HuH-7.5 (cell line): Measurements from ENCODE around the gene TSPAN14.
"Not testable (repeated sequence)": the region's sequence is repeated elsewhere in the genome, so short reads cannot be mapped to it uniquely, and the experiment has no call there.

Experiments used
- DNase-seq: peaks from one replicate; pipeline ENCODE4 v3.0.0; 2011; ENCODE audit warnings: low spot score

TSPAN14 gene, protein sequence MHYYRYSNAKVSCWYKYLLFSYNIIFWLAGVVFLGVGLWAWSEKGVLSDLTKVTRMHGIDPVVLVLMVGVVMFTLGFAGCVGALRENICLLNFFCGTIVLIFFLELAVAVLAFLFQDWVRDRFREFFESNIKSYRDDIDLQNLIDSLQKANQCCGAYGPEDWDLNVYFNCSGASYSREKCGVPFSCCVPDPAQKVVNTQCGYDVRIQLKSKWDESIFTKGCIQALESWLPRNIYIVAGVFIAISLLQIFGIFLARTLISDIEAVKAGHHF

DNA sequence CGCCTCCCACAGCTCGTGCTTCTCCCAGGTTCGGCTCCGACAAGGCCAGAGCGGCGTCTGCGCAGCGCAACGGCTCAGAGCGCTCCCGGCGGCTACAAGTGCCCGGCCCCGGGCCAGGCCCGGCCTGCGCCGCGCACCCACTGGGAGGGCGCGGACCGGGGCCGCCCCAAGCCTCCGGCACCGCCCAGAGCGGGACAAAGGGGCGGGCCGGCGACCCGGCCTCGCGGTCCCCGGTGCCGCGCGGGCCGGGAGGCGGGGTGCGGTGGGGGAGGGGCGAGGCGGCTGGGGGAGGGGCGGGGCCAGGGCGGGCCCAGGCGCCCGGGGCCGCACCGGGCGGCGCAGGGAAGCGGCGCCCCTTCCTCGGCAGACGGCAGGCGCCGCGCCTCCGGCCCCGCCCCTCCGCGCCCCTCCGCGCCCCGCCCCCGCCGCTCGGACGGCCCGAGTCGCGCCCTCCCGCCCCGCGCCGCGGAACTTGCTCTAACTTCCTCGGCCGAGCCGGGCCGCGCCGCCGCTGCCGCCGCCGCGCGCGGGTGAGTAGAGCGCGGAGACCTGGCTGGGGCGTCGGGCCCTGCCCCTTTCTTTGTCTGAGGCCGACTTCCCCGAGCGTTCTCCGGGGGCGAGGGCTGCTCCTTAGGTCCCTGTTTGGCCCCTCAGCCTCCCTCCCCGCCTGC lies at the start of gene TSPAN14:
TSS of gene TSPAN14 (plus strand) at position 469 of the 671 bp plus-strand sequence. CDS start 34,924 bp downstream, outside the sequence.
- DNase-seq: peak; percentile 69

DNA sequence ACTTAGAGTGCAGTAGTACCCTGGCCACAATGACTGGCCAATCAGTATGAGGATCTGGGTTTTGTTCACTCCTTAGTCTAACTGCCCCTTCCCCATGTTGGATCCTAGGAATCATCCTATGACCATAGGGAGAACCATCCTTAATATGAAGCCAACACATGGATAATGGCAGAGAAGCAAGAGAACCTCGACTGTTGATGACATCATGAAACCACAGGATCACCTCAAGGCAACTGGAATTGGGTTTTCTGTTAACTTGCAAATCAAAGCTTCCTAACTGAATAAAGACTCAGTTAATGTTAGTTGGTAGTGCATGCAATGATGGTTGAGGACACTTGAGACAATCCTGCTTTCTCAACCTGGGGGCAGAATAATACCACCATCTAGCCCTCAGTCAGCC lies 49.1 kb upstream of the TSPAN14 start:
- no peak for DNase-seq

DNA sequence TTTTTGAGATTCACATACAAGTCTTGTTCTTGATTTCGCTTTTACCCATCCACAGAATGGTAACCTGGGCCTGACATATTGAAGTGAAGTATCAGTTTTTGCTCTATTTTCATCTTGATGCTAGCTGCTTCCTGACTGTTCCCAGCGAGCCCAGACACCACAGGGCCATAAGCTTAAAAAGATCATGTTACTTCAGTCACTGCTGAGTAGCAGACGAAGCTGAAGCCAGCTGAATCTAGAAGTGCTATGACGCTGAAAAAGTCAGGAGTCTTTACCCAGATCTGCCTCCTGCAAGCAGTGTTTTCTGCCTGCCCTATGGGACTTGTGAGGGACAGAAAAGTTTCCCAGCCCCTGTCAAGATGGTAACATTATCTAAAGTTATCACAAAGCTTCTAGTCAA lies 48.5 kb upstream of the TSPAN14 start:
- DNase-seq: no peak

DNA sequence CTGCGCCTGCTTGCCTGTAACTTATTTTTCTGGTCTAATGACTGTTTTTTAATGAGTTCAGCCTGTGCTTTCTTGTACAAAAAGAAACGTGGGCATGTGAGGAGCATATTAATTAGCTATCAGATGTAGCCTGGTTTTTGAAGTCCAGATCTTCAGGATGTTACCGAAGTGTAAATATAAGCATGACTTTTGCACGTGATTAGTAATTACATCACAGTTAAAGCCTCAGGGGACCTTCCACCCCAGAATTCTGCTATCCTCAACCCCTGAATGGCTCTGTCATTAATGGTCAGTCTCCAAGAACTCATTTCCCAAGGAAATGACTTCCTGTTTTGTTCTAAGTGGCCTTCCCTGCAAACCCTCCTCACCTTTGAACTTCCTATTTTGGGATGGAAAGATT lies 47.9 kb upstream of the TSPAN14 start:
- no peak for DNase-seq

DNA sequence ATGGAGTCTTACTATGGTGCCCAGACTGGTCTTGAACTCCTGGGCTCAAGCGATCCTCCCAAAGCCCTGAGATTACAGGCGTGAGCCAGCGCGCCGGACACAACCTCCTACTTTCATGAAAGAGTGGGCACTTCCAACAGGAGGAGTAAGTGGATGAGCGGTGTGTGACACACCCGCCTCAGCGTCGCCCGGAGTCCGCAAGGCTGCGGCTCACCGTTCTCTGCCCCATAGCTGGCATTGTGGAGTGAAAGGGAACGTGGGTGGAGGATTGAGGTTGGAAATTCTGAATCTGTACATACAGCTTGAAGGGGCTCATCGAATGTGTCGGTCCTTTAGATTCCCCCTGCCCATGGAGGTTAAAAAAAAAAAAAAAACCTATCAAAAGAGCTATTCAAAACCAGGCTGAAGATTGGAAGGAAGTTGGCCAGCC lies 46.3 kb upstream of the TSPAN14 start:
- DNase-seq: peak; percentile 56

DNA sequence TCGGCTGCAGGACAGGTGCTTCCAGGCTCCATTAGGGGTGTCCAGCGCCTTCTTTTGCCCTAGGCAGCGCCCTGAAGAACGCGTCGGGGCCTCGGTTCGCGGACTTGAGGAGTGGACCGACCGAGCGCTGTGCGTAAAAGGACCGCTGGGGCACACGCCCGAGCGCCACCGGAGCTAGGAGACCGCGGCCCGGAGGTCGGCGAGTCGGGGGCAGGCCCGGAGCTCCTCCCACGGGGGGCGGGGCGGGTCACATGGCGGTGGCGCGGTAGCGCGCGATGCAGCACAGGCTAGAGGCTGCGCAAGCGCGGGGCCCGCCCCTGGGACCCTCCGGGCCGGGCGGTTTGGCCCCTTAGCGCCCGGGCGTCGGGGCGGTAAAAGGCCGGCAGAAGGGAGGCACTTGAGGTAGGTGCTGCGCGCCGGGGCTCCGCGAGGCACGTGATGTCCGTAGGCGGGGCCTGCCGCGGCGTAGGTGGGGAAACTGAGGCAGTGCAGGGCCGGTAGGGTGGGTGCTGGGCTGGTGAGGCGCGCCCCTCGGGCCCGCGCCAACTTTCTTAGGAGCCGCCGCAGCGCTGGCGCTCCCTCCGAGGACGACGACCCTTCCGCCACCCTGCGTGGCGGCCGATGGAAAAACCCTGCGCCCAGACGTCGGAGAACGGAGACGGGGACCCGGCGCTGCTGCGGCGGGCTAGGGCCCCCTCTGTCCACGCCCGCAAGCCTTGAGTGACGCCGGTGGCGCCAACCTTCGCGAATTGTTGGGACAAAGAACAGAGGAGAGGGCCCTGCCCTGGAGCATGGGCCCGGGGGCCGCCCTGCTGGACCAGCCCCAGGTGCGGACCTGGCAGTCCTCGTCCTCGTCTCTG lies 45.6 kb upstream of the TSPAN14 start, which contains the start of gene PRXL2A:
TSS of gene PRXL2A (plus strand) at position 310 of the 860 bp plus-strand sequence. CDS start 11,917 bp downstream, outside the sequence.
- peak; percentile 86 for DNase-seq

DNA sequence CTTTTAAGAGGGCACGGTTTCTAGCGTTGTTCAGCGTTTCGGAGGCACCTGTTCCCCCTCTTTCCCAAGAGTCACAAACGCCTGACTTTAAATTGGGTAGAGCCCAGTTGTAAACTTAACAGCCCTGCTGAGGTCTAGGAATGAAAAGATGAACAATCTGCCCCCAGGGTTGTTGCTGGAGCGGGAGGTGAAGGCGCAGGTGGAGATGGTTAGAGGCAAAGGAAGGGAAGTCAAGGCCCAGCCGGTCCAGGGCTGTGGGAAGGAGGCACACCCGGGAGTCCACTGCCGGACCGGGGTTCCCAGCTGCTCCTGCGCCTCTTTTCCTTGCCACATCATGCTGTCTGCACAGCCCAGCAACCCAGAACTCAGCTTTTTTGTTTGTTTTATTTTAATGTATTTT lies 45.0 kb upstream of the TSPAN14 start:
- no peak for DNase-seq

DNA sequence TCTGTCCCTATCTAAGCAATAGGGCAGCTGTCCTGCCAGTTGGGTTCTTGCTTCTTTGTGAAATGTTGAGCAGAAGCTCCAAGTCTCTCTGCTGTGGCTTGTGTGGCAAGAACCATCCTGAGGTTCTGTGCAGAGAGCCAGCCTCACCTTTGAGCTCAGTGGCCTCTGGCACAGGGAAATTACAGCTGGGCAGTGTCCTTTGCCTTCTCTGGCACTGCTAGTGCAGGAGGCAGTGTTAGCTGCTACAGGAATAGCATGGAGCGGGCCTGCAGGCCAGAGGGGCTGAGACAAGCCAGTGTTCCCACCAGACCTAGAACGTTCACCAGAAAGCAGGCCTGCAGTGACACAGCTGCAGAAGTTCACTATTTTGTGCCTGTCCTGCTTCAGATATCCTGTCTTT lies 44.0 kb upstream of the TSPAN14 start:
- no peak for DNase-seq

DNA sequence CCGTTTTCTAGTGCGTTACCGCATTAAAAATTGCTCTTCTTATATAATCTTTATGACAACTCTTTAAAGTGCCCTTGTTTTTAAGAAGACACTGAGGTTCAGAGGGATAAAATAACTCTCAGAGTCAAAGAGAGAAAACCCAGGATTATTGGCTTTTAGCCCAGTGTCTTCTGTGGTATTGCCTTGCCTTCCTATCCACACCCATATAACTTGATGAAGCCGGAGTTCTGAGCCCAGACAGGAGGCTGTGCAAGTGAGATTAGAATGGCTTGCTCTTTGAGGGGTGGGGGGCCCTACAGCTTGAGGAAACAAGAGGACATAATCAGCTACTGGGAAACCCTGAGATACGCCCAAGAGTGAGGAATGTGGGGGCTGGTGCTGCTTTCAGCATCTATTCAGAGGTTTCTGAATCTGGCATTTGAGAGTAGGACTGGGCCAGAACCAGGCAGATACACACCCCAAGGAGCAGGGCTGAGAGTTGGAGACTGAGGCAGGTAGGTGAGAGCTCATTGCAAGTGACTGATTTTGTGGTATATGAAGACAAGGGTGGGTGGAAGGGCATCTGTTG lies 43.4 kb upstream of the TSPAN14 start:
- no peak for DNase-seq

DNA sequence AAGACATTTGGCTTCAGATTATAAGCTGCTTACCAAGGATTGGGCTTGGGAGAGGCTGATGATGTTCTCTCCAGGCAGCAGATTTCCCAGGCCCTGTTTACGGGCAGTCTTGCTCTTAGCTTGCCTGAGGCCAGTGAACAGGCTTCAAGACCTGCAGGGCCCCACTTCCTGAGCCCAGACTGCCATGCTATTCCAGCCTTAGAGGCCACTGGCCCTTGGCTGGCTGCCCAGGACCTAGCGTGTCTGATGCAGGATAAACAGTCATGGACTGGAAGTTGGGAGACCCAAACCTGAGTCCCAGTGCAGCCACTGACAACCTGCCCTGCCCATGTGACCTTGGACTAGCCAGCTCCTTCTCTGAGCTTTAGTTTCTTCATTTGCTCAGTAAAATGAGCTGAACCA lies 42.8 kb upstream of the TSPAN14 start:
- peak; percentile 35 for DNase-seq

DNA sequence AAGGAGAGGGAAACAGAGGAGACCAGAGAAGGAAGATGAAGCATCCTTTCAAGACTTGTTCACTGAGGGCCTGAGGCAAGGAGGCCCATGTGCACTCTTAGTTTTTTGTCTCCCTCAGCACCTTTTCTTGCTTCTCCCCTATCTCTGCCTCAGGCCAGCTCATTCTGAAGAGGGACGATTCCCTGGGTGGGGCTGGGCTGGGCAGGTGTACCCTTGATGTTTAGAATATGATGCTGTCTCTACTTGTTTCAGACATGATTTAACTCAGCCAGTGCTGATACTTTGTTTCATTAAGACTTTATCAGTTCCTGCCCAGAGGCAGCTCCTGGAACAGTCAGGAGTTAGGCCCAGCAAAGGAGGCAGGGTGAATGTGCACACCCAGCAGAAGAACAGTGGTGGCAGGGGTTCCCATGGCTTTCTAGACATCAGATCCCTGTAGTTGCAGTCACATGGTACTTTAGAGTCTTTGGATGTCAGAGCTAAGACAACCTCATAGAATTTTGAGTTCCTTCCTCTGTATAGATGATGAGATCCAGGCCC lies 42.4 kb upstream of the TSPAN14 start:
- DNase-seq: no peak

DNA sequence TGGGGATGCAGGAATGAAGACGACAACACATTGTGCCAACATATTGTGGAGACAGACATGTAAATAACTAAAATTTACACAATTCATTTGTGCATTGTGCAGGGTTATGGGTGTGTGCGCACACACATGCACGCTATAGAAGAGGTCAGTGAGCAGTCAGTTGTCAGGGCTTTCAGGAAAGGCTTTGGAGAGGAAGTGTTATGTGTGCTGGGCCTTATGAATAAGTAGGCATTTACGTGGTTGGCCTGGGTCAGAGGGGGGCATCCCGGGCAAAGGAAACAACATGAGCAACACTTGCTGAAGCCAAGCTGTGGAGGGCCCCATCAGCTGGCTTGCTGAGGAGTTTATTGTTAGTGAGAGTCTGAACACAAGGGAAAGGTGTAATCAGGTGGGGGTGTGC lies 41.6 kb upstream of the TSPAN14 start:
- no peak for DNase-seq

DNA sequence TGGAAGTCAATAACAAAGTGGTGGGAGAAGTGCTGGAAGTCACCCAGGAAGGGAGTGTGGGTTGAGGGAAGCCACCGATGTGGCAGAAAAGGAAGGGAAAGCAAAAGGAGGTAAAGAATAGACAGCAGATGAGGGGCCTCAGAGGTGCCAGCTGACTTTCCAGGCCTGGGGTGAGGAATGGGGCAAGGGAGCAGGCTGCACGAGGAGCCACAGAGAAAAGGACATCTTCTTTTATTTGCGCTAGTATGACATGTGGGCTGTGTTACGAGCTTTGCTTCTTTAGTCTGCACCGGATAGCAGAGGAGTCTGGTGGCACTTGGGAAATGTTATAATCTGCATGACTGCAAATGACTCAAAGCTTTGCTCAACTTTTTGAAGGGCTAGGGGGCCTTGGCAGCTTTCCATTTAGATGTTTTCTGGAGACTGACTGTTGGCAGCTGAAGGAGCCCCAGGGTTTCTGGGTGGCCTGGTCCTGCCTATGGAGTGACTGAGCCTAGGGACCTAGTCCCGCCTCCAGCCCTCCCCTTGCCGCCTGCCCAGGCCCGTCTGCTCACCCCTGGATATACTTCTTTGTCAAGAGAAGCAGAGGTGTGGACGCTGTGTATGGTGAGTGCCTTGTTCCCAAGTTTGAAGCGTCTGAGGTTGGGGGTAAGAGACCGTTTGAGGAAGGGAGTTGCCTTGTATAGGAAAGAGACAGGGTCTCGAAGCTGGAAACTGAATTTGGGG lies 40.7 kb upstream of the TSPAN14 start:
- no peak for DNase-seq

DNA sequence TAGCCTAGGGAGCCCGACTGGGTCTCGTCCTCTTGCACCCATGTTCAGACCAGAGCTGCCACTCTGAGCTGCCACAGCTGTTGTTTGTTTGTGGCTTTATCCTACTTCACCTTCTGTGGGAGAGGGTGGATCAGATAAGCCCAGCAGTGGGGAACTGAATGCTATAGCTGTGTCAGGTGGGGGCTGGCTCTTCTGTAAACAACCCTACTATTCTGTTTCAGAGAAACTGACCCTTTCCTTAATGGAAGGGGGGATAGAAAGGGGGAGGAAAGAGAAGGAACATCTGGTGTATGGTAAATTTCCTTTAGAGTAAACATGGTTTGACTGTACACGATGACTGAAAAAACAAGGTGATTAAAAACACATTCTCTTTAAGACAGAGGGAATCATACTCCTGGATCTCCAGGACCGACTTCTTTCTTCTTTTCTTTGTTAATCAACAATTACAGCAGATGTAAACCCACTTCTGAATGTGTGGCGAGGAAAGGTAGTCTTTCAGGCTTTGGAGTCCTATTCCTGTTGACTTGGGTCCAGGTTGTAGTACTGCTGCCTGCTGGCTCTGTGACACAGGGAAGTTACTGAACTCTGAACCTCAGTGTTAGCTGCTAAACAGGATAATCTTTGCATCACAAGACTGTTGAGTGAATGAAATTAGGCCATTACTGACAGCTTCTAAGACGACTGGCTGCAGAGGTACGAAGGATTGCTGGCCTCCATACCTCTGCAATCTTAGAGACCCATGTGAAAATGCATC lies 39.8 kb upstream of the TSPAN14 start:
- no peak for DNase-seq

DNA sequence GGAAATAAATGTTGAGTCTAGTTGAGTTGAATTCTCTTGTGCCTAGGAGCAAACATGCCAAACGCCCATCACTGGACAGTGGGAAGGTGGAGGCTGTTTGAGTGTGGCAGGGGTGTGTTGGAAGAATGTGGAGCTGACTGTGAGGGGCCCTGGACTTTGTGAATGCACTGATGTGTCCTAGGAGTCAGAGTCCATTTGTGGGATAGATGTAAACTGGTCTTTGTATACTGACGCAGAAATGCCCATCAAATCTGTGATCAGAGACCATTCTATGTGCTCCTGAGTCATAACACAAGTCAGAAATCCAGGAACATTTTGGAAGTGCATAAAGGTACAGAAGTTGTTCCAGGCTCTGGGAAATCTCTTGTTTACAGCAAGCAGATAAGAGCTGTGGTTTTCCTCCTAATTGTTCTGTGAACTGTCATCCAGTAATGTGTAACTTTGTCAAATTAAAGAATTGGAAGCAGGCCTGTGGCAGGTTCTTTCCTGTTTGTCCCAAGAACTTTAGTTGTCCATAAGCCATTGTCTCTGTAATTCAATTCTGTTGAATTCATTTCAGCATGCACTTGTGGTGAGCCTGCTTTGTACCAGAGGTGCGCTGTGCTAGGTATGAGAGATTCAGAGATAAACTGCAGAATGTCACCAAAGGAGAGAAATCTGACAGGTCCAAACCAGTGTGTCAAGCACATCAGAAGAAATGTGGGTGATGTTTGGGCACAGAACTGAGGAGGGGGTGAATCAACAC lies 38.2 kb upstream of the TSPAN14 start:
- DNase-seq: no peak

DNA sequence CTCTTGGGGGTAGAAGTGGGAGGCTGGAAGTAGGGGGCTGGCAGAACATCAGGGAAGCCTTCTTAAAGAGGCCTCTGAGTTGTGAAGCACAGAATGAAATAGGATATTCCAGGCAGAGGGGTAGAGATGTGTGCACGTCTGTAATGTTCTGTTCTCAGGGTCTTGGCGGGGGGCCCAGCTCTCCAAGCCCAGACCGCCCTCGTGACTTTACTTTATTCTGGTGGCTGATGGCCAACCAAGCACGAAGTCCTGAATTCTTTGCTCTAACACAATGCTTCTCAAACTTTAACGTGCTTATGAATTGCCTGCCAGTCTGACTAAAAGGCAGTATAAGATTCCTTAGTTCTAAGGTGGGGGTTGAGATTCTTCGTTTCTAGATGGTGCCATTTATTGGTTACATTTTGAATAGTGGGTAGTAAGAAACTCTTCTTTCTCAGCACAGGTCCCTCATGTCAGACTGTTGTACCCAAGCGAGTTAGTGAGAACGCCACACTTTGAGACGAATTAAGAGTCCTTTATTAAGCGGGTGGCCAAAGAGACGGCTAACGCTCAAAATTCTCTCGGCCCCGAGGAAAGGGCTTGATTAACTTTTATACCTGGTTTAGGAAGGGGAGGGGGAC lies 37.5 kb upstream of the TSPAN14 start:
- DNase-seq: no peak

DNA sequence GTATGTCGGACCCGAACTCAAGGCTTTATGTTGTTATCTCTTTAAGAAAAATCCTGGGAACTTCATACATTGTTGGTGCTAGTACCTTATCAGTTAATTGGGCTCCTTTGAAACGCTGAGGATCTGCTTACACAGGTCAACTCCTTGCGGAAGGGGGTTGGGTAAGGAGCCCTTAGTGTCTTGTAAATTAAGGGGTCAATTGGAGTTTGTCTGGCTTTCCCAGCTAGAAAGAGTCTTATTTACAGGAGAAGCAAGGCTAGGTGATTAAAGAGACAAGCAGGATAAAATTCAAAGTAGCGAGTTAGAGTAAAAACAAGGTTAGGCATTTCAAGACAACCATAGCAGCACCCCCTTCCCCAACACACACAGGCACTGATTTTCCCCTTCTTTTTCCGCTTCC lies 36.9 kb upstream of the TSPAN14 start:
- DNase-seq: not testable (repeated sequence)

DNA sequence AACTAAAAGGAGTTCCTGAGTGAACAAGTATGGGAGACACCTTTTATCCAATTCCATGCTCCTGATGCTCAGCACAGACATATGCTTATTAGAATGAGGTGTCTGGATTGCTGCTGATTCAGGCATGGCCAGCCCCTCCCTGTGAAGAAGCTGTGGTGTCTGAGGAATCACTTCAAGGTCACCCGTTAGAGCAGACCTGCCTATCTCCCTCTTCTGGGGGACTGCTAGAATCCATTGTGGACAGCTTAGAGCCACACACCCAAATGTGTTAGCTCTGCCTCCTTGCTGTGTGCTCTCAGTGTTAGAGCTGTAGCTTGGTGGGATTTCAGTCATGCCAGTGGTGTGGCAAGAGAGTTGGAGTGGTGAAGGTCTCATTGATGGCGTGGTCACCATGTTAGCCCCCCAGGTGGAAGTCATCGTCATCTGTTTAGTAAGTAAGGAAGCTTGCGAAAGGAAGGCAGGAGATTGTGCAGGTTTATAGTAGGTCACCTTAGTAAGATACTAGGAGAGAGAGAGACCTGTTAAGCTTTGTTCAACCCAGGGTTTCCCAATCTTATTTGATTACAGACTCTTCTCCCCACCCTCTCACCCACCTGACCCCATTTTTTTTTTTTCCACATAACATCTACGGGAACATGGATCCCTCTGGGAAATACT lies 32.9 kb upstream of the TSPAN14 start:
- DNase-seq: no peak
